NCI-H460 (cell line): ENCODE measurements around the gene ADH1B. TPM values are rescaled to one million over a fixed set of nuclear protein-coding genes. Genes with fewer than 3 reads are reported as not detected.
"Not testable (repeated sequence)": the region's sequence is repeated elsewhere in the genome, so short reads cannot be mapped to it uniquely, and the experiment has no call there.

Source experiments
- DNase-seq: peaks from one replicate; pipeline ENCODE4 v3.0.0-alpha.2; 2016; ENCODE audit warnings: low read depth; ENCODE audit errors: extremely low read depth
- total RNA-seq: library from RNA; depleted of rRNA; stranded (reverse); fragments of >200 nt; shearing (Covaris generic); gene quantifications from 2 replicates; pipeline ENCODE4 v1.2.3, GENCODE V29; 2014

ADH1B gene
- total RNA-seq, 1 experiment from 2014 or later, result not detected

DNA sequence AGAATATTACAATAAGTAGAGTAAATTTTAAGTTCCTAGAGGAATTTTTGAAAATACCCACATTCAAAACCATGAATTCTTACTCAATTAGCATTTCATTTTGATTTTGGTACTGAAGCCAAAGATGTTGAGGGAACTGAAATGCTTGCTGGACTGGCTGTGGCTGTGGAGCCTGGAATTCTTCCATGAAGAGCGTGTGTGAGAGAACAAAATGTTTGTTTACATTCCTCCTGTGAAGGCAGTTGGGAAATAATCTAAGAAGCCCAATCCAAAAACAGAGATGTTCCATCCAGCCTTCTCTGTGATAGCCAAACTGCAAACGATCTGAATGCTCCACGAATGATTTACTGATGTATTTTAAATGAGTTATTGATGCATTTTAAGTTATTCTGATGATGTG, 3.8 kb upstream of the ADH1B start:
- no peak for DNase-seq

DNA sequence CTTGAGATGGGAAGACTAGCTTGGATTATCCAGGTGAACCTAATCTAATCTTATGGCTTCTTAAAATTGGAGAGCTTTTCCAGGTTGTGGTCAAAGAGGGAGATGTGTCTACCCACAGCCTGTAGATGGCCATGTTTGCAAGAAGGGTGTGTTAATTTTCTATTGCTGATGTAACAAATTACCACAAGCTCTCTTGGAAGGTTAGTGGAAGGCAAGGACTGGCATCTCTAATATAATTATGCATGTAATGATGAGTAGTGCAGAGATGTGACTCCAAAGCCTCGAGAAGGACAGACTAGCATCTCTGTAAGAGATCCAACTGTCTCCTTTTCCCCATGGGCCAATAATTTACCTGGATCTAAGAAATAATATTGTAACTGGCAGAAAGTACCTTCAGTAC, 3.2 kb upstream of the ADH1B start:
- no peak for DNase-seq

DNA sequence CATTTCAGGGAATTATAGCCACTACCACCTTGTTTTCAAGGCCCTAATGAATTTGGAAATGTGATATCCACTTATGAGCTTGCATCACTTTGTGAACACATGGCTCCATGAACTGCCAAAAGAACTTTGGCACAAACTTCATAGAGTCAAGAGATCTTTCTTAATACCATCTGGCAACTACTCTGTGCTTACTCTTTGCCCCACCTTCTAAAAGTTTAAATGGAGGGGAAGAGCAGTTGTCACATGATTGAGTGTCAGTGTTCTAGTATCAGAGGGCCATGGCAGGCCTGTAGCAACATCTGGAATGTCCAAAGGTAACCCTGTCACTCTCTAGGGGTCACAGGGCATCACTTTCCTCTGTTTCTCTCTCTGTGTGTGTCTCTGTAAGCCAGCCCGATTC, 2.6 kb upstream of the ADH1B start:
- no peak for DNase-seq

DNA sequence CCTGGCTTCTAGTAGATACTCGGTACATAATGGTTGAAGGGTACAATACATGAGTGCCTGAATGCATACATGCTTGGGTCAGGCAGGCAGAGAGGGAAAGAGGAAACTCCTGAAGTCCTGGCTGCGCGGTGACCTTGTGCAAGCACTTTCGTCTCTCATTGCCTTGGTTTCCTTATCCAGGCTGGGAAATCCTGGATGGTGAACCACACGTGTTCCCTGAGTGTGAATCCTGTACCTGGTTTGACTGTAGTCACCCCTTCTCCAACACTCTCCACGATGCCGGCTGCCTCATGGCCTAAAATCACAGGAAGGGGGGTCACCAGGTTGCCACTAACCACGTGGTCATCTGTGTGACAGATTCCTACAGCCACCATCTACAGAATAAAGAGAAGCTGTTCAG, 3.4 kb downstream of the ADH1B start:
- DNase-seq, result not testable (repeated sequence)

GRCh38 chr4:99317354-99317753, 3.8 kb downstream of the ADH1B start:
- no peak for DNase-seq

DNA sequence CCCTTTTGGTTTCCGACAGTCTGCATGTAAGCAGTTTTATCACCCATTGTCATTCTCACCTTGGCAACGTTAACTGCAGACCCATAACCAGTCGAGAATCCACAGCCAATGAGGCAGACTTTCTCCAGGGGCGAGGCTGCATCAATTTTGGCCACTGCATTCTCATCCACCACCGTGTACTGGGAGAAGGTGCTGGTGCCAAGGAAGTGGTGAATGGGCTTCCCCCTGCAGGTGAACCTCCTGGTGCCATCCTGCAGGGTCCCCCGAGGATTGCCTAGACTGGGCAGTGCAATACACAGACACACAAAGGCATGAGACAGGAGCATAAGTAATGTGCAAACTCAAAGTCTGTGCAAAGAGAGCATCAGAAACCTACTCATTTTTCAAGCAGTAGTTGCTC, 5.4 kb downstream of the ADH1B start:
- no peak for DNase-seq

GRCh38 chr4:99314211-99314610, 7.0 kb downstream of the ADH1B start:
- no peak for DNase-seq

DNA sequence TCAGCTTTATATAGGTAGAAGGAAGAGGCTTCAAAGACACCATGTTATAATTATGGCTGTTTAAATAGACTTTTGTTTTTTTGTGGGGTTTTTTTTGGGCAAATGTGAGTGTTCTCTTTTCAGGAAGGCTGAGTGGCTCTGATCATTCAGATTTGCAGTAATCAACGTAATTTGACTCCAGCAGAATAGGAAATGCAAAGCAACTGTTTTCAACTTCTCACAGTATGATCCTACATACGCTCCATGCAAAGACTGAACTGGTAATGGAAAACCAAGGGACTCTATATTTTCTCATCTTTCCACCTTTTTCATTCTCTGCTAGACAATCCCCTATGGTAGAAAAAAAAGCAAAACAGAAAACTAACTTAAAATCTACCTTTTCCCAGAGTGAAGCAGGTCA, 10.8 kb downstream of the ADH1B start:
- DNase-seq, result no peak

- no peak for DNase-seq
Measured at GRCh38 chr4:99305638-99306400, 15.4 kb downstream of the ADH1B start.

DNA sequence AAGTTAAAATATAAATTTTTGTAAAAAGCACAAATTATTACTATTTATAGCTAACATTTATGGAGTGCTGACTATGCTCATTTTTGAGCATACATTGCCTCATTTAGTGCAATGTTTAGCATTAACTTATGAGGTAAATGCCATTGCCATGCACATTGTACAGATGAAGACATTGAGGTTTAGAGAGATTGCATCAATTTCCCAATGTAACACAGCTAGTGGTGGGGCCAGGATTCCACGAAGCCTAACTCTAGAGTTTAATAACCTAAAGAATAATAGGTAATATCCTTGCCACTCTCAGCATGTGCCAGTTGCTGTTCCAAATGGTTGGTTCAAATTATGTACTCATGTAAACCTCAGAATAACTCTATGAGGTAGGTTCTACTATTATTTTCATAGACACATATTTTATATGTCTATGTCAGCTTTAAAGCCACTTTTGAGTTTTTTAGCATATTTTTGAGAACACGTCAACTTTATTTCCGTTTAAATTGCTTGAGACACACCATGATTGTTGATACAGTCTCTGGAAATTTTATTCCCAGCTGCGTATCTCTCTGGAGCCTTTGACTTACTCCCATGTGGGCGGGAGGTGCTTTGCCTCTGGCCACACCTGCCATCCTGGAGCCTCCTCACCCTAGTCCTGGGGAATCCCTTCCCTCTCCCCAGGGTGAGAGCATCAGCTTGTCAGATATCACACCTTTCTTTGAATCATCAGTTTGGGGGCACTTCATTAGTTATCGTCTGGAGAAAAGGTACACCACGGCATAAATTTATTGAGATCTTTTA, 19.6 kb downstream of the ADH1B start:
- DNase-seq, result no peak

DNA sequence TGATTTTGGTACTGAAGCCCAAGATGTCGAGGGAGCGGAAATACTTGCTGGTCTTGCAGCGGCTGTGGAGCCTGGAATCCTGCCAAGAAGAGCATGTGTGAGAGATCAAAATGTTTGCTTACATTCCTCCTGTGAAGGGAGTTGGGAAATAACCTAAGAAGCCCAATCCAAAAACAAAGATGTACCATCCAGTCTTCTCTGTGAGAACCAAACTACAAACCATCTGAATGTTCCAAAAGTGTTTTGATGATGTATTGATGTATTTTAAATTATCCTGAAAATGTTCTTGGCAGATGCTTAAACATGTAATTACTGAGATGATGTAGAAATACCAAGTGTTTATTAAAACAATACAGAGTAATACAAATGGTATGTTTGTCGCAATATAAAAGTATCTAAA, 20.3 kb downstream of the ADH1B start:
- no peak for DNase-seq

- DNase-seq, result no peak
Measured at GRCh38 chr4:99293357-99293756, 27.8 kb downstream of the ADH1B start.

DNA sequence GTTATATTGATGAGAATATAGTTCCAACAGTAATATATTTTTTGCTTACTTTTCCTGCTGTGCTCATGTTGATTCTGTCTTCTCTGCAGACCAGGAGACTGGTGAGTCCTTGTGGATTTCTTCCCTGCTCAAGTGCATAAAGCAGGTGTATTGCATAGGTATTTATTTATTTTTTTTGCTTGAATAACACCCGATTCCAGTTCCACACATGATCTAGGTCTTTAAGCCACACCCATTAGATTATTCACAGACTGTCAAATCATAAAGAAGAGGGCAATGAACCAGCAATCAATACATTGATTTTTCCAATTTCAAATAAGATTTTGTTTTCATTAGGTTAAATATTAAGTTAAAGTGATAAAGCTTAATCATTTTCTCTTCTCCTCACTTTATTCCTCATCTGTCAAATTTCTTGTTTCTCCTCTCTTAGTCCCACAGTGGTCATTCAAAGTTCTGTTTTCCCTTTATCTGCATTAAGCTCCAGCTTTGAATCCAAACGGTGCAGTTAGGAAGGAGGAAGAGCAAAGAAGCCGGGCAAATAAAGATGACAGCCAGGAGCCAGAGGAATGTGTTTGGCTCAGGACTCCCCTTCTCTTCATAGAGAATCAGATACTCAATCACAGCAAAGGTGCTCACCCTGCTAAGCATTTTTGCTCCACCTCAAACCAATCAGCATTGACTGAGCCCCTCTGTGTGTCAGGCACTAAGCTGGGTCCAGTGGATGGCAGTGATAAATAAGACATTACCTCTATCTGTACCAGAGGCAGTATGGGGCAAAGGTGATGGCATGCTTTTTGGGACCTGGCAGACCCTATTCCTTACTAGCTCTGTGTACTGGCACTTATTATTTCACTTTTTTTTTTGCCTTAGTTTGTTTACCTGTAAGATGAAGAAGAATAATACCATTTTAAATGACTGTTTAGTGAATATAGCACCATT, 30.1 kb downstream of the ADH1B start, which contains the start of gene ADH1A:
Gene ADH1A (minus strand): TSS at position 138 of the 939 bp plus-strand sequence. CDS start 71 bp downstream, at position 67.
- no peak for DNase-seq

- DNase-seq, result no peak
Measured at GRCh38 chr4:99285387-99285786, 35.8 kb downstream of the ADH1B start.

DNA sequence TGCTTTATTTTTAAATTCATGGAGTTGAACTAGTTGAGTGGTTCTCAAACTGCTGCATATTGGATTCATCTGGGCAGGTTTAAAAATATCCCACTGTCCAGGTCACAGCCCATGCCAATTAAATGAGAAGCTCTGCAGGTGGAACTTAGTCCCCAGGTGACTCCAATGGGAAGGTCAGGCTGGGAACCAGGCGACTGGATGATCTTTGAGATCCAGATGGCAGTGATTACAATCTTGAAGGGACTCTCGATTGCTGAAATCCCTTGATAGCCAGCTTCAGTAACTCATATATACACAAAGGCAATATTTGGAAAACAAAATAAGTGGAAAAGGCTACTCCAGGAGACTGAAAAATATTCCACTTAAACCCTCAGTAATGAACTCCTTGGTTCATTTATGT, 38.5 kb downstream of the ADH1B start:
- no peak for DNase-seq

DNA sequence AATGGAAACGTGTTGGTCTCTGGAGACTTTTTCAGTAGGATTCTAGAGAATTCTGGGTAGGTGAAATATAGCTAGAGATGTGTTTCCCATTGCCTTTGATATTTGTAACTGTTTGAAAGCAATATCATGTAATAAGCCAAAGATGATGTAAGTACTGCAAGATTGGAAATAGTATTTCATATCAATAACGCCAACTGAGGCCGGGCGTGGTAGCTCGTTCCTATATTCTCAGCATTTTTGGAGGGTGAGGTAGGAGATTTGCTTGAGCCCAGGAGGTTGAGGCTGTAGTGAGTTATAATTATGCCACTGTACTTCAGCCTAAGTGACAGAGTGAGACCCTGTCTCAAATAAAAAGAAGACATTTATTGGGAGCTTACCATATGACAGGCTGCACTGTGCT, 39.9 kb downstream of the ADH1B start:
- no peak for DNase-seq

- DNase-seq, result no peak
Measured at GRCh38 chr4:99276417-99276816, 44.8 kb downstream of the ADH1B start.

- DNase-seq, result no peak
Measured at GRCh38 chr4:99275885-99276284, 45.3 kb downstream of the ADH1B start.

- DNase-seq, result no peak
Measured at GRCh38 chr4:99275050-99275449, 46.2 kb downstream of the ADH1B start.

- DNase-seq, result no peak
Measured at GRCh38 chr4:99273704-99274103, 47.5 kb downstream of the ADH1B start.

DNA sequence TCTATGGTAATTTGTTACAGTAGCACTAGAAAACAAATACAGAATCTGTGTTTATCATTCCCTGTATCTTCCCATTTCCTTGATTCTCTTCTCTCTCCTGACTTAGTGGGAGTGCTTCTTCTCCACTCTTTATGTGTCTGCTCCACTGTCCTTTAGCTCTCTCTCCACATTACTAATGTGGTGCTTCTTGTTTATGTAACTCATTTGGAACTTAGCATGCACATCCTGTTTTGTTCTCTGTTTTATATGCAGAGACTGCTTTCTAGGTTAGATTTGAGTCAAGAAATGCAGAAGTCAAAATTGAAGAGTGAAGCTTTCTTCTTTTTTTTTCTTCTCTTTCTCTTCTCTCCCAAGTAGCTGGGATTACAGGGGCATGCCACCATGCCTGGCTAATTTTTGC, 56.3 kb downstream of the ADH1B start:
- no peak for DNase-seq
